HepG2 (cell line): ENCODE data around the gene ADI1. TPM values are rescaled to one million over a fixed set of nuclear protein-coding genes. Genes with fewer than 3 reads are reported as not detected.

Experiments
- SOX13 ChIP-seq, 3 experiments: fragments of 450-650 bp in 1 of 3; sonication (generic) in 1 of 3; formaldehyde crosslinking in 1 of 3; IDR thresholded peaks in 2 of 3; conservative IDR thresholded peaks in 1 of 3; 2 replicates each; pipeline versions ENCODE4 v1.5.0 to v1.6.1; 2016 to 2020; ENCODE audit warnings: antibody characterized with exemption in 1 of 3, mild to moderate bottlenecking in 1 of 3, missing compliant biosample characterization in 1 of 3, missing genetic modification reagents in 1 of 3, moderate library complexity in 1 of 3
- ZNF382 ChIP-seq: sonication (generic); formaldehyde crosslinking; IDR thresholded peaks from 2 replicates; pipeline ENCODE4 v1.5.0; 2020; ENCODE audit warnings: missing genetic modification reagents, mild to moderate bottlenecking, borderline replicate concordance
- ZNF761 ChIP-seq: sonication (generic); formaldehyde crosslinking; conservative IDR thresholded peaks from 2 replicates; pipeline ENCODE4 v1.4.0; 2020; ENCODE audit warnings: mild to moderate bottlenecking, missing genetic modification reagents
- polyA plus RNA-seq, 8 experiments: library from polyadenylated mRNA; depleted of rRNA in 3 of 8; stranded (reverse) in 7 of 8; unstranded in 1 of 8; fragments of >200 nt; fragmentation: Illumina TruSeq in 4 of 8; extraction: Trizol in 4 of 8; gene quantifications; 2 replicates each; pipeline versions ENCODE4 v1.2.1 to v1.2.3, GENCODE V29; 2011 to 2016; ENCODE audit warnings: low read depth in 4 of 8, missing spikeins in 1 of 8, mixed read lengths in 1 of 8; ENCODE audit not compliant: insufficient read depth in 1 of 8
- total RNA-seq, 5 experiments: library from RNA; depleted of rRNA; stranded (reverse); fragments of >200 nt; fragmentation: Illumina TruSeq; extraction: Trizol; gene quantifications; 2 replicates each; pipeline ENCODE4 v1.2.3, GENCODE V29; 2016; ENCODE audit warnings: low read depth in 1 of 5
- TF ChIP-seq, protein P1 (sequence below): sonication (generic); formaldehyde crosslinking; IDR thresholded peaks from 2 replicates; pipeline ENCODE4 v1.4.0; 2020; ENCODE audit warnings: missing genetic modification reagents
- TF ChIP-seq, protein P2 (sequence below), 2 experiments: IDR thresholded peaks; 2 replicates each; pipeline ENCODE4 v1.6.1; 2011 to 2012; ENCODE audit warnings: low read length in 2 of 2, borderline replicate concordance in 1 of 2, low read depth in 1 of 2, mild to moderate bottlenecking in 1 of 2, moderate library complexity in 1 of 2
- TF ChIP-seq, protein P3 (sequence below): sonication (generic); formaldehyde crosslinking; conservative IDR thresholded peaks from 2 replicates; pipeline ENCODE4 v1.4.0; 2020; ENCODE audit warnings: mild to moderate bottlenecking, missing genetic modification reagents, moderate library complexity
- TF ChIP-seq, protein P4 (sequence below): sonication (generic); formaldehyde crosslinking; conservative IDR thresholded peaks from 2 replicates; pipeline ENCODE4 v1.8.0; 2022; ENCODE audit warnings: mild to moderate bottlenecking, moderate library complexity, missing genetic modification reagents

Gene ADI1
- total and polyA plus RNA-seq, 2 of the 13 experiments (the other 11 are each of a cell fraction or from before 2014, with no cell fraction given), result 28.7 to 123 TPM

DNA sequence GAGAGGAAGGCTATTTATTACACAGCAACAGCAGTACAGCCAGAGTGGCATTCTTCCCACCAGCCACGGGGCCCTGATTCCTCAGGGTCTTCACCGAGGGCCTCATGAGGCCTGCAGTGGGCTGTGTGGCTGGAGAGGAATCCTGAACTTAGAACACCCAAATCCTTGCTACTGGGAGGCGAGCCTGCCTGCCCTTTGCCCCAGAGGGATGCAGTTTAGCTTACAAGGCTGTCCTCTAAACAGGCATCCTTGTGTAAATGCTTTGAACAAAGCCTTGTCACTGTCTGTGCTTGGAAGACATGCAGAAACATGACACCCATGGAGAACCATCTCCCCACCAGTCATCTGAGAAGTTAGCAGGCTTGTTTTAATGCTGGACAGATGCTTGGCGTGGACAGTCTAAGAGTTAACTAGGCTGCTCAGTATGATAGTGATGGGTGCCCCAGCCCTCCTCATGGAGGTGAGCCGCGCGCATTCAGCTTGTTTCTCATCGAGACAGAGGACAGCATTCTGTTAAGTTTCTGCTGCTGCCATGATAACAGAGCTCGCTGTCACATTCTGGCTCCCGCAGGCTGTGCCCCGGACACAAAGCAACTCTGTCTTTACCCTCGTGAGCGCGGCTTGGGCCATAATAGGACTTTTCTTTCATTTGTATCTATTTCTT, 42.9 kb downstream of the ADI1 start (continued):
- TF ChIP-seq, protein P1, sequence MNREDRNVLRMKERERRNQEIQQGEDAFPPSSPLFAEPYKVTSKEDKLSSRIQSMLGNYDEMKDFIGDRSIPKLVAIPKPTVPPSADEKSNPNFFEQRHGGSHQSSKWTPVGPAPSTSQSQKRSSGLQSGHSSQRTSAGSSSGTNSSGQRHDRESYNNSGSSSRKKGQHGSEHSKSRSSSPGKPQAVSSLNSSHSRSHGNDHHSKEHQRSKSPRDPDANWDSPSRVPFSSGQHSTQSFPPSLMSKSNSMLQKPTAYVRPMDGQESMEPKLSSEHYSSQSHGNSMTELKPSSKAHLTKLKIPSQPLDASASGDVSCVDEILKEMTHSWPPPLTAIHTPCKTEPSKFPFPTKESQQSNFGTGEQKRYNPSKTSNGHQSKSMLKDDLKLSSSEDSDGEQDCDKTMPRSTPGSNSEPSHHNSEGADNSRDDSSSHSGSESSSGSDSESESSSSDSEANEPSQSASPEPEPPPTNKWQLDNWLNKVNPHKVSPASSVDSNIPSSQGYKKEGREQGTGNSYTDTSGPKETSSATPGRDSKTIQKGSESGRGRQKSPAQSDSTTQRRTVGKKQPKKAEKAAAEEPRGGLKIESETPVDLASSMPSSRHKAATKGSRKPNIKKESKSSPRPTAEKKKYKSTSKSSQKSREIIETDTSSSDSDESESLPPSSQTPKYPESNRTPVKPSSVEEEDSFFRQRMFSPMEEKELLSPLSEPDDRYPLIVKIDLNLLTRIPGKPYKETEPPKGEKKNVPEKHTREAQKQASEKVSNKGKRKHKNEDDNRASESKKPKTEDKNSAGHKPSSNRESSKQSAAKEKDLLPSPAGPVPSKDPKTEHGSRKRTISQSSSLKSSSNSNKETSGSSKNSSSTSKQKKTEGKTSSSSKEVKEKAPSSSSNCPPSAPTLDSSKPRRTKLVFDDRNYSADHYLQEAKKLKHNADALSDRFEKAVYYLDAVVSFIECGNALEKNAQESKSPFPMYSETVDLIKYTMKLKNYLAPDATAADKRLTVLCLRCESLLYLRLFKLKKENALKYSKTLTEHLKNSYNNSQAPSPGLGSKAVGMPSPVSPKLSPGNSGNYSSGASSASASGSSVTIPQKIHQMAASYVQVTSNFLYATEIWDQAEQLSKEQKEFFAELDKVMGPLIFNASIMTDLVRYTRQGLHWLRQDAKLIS (CRISPR knock-in tag), result no peak
- TF ChIP-seq, protein P2, sequence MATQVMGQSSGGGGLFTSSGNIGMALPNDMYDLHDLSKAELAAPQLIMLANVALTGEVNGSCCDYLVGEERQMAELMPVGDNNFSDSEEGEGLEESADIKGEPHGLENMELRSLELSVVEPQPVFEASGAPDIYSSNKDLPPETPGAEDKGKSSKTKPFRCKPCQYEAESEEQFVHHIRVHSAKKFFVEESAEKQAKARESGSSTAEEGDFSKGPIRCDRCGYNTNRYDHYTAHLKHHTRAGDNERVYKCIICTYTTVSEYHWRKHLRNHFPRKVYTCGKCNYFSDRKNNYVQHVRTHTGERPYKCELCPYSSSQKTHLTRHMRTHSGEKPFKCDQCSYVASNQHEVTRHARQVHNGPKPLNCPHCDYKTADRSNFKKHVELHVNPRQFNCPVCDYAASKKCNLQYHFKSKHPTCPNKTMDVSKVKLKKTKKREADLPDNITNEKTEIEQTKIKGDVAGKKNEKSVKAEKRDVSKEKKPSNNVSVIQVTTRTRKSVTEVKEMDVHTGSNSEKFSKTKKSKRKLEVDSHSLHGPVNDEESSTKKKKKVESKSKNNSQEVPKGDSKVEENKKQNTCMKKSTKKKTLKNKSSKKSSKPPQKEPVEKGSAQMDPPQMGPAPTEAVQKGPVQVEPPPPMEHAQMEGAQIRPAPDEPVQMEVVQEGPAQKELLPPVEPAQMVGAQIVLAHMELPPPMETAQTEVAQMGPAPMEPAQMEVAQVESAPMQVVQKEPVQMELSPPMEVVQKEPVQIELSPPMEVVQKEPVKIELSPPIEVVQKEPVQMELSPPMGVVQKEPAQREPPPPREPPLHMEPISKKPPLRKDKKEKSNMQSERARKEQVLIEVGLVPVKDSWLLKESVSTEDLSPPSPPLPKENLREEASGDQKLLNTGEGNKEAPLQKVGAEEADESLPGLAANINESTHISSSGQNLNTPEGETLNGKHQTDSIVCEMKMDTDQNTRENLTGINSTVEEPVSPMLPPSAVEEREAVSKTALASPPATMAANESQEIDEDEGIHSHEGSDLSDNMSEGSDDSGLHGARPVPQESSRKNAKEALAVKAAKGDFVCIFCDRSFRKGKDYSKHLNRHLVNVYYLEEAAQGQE (IDR thresholded peaks at IDR 0.05; ENCODE audit: borderline replicate concordance in 1 of 2, low read depth in 1 of 2, low read length in 2 of 2), result 0 out of 4 replicates have a peak, but pooled peaks of 1 of the 2 experiments have one; percentile 19
- no peak for TF ChIP-seq ZNF382
- no peak for TF ChIP-seq ZNF761 (CRISPR knock-in tag)
- no peak for TF ChIP-seq SOX13 (IDR thresholded peaks at IDR 0.05)
- TF ChIP-seq SOX13 (CRISPR knock-in tag; conservative IDR thresholded peaks at IDR 0.05 in 1 of 2, IDR thresholded peaks at IDR 0.05 in 1 of 2), result peak in 1 of 2 experiments; percentile 70; a peak in 2 of 4 replicates
- TF ChIP-seq, protein P3, sequence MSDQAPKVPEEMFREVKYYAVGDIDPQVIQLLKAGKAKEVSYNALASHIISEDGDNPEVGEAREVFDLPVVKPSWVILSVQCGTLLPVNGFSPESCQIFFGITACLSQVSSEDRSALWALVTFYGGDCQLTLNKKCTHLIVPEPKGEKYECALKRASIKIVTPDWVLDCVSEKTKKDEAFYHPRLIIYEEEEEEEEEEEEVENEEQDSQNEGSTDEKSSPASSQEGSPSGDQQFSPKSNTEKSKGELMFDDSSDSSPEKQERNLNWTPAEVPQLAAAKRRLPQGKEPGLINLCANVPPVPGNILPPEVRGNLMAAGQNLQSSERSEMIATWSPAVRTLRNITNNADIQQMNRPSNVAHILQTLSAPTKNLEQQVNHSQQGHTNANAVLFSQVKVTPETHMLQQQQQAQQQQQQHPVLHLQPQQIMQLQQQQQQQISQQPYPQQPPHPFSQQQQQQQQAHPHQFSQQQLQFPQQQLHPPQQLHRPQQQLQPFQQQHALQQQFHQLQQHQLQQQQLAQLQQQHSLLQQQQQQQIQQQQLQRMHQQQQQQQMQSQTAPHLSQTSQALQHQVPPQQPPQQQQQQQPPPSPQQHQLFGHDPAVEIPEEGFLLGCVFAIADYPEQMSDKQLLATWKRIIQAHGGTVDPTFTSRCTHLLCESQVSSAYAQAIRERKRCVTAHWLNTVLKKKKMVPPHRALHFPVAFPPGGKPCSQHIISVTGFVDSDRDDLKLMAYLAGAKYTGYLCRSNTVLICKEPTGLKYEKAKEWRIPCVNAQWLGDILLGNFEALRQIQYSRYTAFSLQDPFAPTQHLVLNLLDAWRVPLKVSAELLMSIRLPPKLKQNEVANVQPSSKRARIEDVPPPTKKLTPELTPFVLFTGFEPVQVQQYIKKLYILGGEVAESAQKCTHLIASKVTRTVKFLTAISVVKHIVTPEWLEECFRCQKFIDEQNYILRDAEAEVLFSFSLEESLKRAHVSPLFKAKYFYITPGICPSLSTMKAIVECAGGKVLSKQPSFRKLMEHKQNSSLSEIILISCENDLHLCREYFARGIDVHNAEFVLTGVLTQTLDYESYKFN (CRISPR knock-in tag), result peak; percentile 55
- TF ChIP-seq, protein P4, sequence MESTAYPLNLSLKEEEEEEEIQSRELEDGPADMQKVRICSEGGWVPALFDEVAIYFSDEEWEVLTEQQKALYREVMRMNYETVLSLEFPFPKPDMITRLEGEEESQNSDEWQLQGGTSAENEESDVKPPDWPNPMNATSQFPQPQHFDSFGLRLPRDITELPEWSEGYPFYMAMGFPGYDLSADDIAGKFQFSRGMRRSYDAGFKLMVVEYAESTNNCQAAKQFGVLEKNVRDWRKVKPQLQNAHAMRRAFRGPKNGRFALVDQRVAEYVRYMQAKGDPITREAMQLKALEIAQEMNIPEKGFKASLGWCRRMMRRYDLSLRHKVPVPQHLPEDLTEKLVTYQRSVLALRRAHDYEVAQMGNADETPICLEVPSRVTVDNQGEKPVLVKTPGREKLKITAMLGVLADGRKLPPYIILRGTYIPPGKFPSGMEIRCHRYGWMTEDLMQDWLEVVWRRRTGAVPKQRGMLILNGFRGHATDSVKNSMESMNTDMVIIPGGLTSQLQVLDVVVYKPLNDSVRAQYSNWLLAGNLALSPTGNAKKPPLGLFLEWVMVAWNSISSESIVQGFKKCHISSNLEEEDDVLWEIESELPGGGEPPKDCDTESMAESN (CRISPR knock-in tag), result 0 out of 2 replicates have a peak, but pooled peaks have one; percentile 35
